HepG2 (cell line): Measurements from ENCODE around the gene HTRA2. TPM values are rescaled to one million over a fixed set of nuclear protein-coding genes. Genes with fewer than 3 reads are reported as not detected.

Source experiments
- ATAC-seq: fragments of 200-7000 bp; cut with Tn5 transposase; 3 replicates; pipeline ENCODE4 v1.9.1; 2020; ENCODE audit warnings: mild to moderate bottlenecking, moderate library complexity
- BruUV-seq: library from RNA; stranded (reverse); fragments of 400-500 nt; replicated peaks from 2 replicates; lab custom pipeline; 2021; lab: Mats Ljungman, UMichigan
- CTCF ChIA-PET: fragments of 300-600 bp; formaldehyde crosslinking; extraction: SDS; loops from one replicate; lab custom pipeline; 2021; ENCODE audit warnings: low total read pairs, inconsistent platforms, low intra/inter-chr PET ratio; lab: Yijun Ruan, JAX
- POLR2A ChIA-PET: fragments of 350-600 bp; sonication (Branson Sonifier 250); formaldehyde crosslinking; loops from one replicate; lab custom pipeline; 2020; ENCODE audit warnings: antibody characterized with exemption, inconsistent platforms; lab: Yijun Ruan, JAX
- DNase-seq: peaks from one replicate; pipeline ENCODE4 v3.0.0-alpha.2; 2015; ENCODE audit warnings: low spot score
- FAIRE-seq: peaks from 3 replicates; lab custom pipeline; 2011; peaks lifted over from hg19 to GRCh38; lab: Jason Lieb, UNC
- H2AFZ ChIP-seq: one replicate; pipeline ENCODE4 v1.6.1; 2011; ENCODE audit warnings: low read length, inconsistent platforms
- H3K27ac ChIP-seq: fragments of 300-600 bp; 3 replicates; pipeline ENCODE4 v1.8.0; 2011; ENCODE audit warnings: mixed run types, mild to moderate bottlenecking, mixed read lengths, low read length, inconsistent platforms; ENCODE audit not compliant: insufficient read depth; ENCODE audit errors: extremely low read length
- H3K27me3 ChIP-seq, 2 experiments: fragments of 200-600 bp in 1 of 2; 2 replicates in 1 of 2; 3 replicates in 1 of 2; pipeline versions ENCODE4 v1.6.0 to v1.8.0; 2011; ENCODE audit warnings: low read length in 2 of 2, mild to moderate bottlenecking in 2 of 2, moderate library complexity in 2 of 2, inconsistent platforms in 1 of 2; ENCODE audit not compliant: insufficient read depth in 2 of 2, control insufficient read depth in 1 of 2
- H3K36me3 ChIP-seq, 2 experiments: fragments of 200-600 bp in 1 of 2; replicated peaks in 1 of 2; 2 replicates in 1 of 2; 3 replicates in 1 of 2; pipeline versions ENCODE4 v1.5.1 to v1.8.0; 2011; ENCODE audit warnings: low read length in 2 of 2, inconsistent platforms in 1 of 2; ENCODE audit not compliant: insufficient read depth in 2 of 2, control insufficient read depth in 1 of 2
- H3K4me1 ChIP-seq: 2 replicates; pipeline ENCODE4 v1.5.1; 2012; ENCODE audit warnings: low read length, inconsistent platforms; ENCODE audit not compliant: insufficient read depth
- H3K4me2 ChIP-seq: 2 replicates; pipeline ENCODE4 v1.6.0; 2011; ENCODE audit warnings: low read depth, low read length, inconsistent platforms
- H3K4me3 ChIP-seq, 3 experiments: fragments of 200-600 bp in 1 of 3; sonication (generic), shearing (Covaris generic) in 1 of 3; replicated peaks in 1 of 3; 2 replicates each; pipeline ENCODE4 v1.5.1; 2011 to 2016; ENCODE audit warnings: low read length in 3 of 3, inconsistent platforms in 2 of 3, low read depth in 2 of 3, mild to moderate bottlenecking in 2 of 3, control low read depth in 1 of 3, mixed read lengths in 1 of 3; ENCODE audit not compliant: insufficient read depth in 1 of 3
- H3K79me2 ChIP-seq: one replicate; pipeline ENCODE4 v1.6.1; 2011; ENCODE audit warnings: low read length, inconsistent platforms; ENCODE audit not compliant: insufficient read depth
- H3K9ac ChIP-seq: 2 replicates; pipeline ENCODE4 v1.6.0; 2011; ENCODE audit warnings: mild to moderate bottlenecking, low read depth, low read length, inconsistent platforms; ENCODE audit not compliant: insufficient read depth
- H3K9me3 ChIP-seq: 2 replicates; pipeline ENCODE4 v1.5.1; 2012; ENCODE audit warnings: mild to moderate bottlenecking, low read length
- H4K20me1 ChIP-seq: 2 replicates; pipeline ENCODE4 v1.6.0; 2011; ENCODE audit warnings: inconsistent platforms, mild to moderate bottlenecking, low read length, moderate library complexity; ENCODE audit not compliant: insufficient read depth
- PATZ1 ChIP-seq: sonication (generic); formaldehyde crosslinking; IDR thresholded peaks from 2 replicates; pipeline ENCODE4 v1.4.0; 2020; ENCODE audit warnings: missing genetic modification reagents
- TEAD3 ChIP-seq: optimal IDR thresholded peaks from 2 replicates; pipeline ENCODE3; 2016; ENCODE audit warnings: borderline replicate concordance
- ZNF563 ChIP-seq: sonication (generic); formaldehyde crosslinking; IDR thresholded peaks from 2 replicates; pipeline ENCODE4 v1.8.0; 2022; ENCODE audit warnings: mild to moderate bottlenecking, moderate library complexity, missing genetic modification reagents
- ZNF737 ChIP-seq: sonication (generic); formaldehyde crosslinking; IDR thresholded peaks from 2 replicates; pipeline ENCODE4 v1.5.0; 2020; ENCODE audit warnings: missing genetic modification reagents, mild to moderate bottlenecking, borderline replicate concordance
- WGBS: methylation state at CpG from one replicate; pipeline ENCODE4 v1.1.6; 2017; ENCODE audit warnings: low lambda C conversion rate; 5-methylcytosine and 5-hydroxymethylcytosine counted together
- in situ Hi-C: cut with HindIII; loops from 2 replicates; pipeline ENCODE4 v1.10.0; 2017; ENCODE audit warnings: low pct_unique_long_range_greater_than_20kb; ENCODE audit not compliant: extremely low pct_ligation_motif_present
- intact Hi-C: fragments of 100-400 bp; cut with micrococcal nuclease; formaldehyde crosslinking; loops from one replicate; pipeline ENCODE4 v1.10.0; 2022; ENCODE audit not compliant: unreplicated experiment
- polyA plus RNA-seq, 8 experiments: library from polyadenylated mRNA; depleted of rRNA in 3 of 8; stranded (reverse) in 7 of 8; unstranded in 1 of 8; fragments of >200 nt; fragmentation: Illumina TruSeq in 4 of 8; extraction: Trizol in 4 of 8; gene quantifications; 2 replicates each; pipeline versions ENCODE4 v1.2.1 to v1.2.3, GENCODE V29; 2011 to 2016; ENCODE audit warnings: low read depth in 4 of 8, missing spikeins in 1 of 8, mixed read lengths in 1 of 8; ENCODE audit not compliant: insufficient read depth in 1 of 8
- total RNA-seq, 5 experiments: library from RNA; depleted of rRNA; stranded (reverse); fragments of >200 nt; fragmentation: Illumina TruSeq; extraction: Trizol; gene quantifications; 2 replicates each; pipeline ENCODE4 v1.2.3, GENCODE V29; 2016; ENCODE audit warnings: low read depth in 1 of 5

HTRA2 gene
- total and polyA plus RNA-seq, 2 of the 13 experiments (the other 11 are each of a cell fraction or from before 2014, with no cell fraction given): 47.7 to 50.3 TPM

DNA sequence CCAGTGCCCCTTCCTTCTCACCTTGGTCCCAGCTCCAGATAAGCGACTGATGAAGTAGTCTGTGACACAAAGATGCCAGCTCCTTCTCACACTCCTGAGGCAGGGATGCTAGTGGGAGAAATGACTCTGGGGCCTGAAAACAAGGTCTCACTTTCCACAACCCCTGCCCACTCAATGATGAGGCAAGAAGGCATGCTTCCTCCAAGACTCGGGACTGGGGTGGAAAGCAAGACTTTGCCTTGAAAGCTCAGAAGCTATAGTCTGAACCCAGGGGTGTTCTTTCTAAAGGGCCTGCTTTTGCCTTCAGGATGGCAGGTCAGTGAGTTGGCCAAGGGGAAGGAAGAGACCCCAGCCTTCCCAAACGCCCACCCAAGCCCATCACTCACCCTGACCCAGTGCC, 48.3 kb upstream of the HTRA2 start:
- Histone ChIP-seq H3K27me3 (no peaks in the 10 kb centered on the region; a peak in 1 of 5 replicates), H4K20me1 (no peaks in the 10 kb centered on the region), H3K4me3 (peak overlapping the region; percentile 82 to 87 (median 83)), H3K79me2 (peaks cover 51% of the 10 kb centered on the region), H3K4me1 (peaks cover 71% of the 10 kb centered on the region), H3K36me3 (peaks cover 2 to 11% of the 10 kb centered on the region in 2 experiments; a peak in 4 of 5 replicates), H3K27ac (peak overlapping the region; percentile 89), H3K9ac (peak overlapping the region; percentile 91), H2AFZ (no peak overlapping the region), H3K9me3 (no peaks in the 10 kb centered on the region), H3K4me2 (peak overlapping the region; percentile 78)
- CTCF ChIA-PET: no interaction called here
- ATAC-seq: no peak
- 21% methylated on average over 3 of the region's 3 CpGs for WGBS
- no peak for FAIRE-seq
- no TSS peak for BruUV-seq
- POLR2A ChIA-PET: interaction anchor here (0.7 to 20.6 kb wide), 18 partner anchors 8 to 51 kb away, joined by 3 to 795 read pairs (median 13); partner anchors contain the start of genes AUP1, DQX1, HTRA2 and INO80B
- intact Hi-C loops (no loop called here), in situ Hi-C loops (loop anchor here (5.0 kb wide), 1 partner anchor 101 kb away; no protein-coding TSS in a partner anchor)
- no peak for DNase-seq
- peak; percentile 38; the same call in 1 of the 2 replicates for TF ChIP-seq ZNF563
- 0 out of 2 replicates have a peak, but pooled peaks have one; percentile 66 for TF ChIP-seq ZNF737 (CRISPR knock-in tag)
- no peak for TF ChIP-seq PATZ1 (CRISPR knock-in tag)
- TF ChIP-seq TEAD3: peak; percentile 9
